Gastrocnemius medialis (tissue), 4 donors: Measurements from ENCODE around the gene PRSS23. TPM values are rescaled to one million over a fixed set of nuclear protein-coding genes. Genes with fewer than 3 reads are reported as not detected.

Experiments
- ATAC-seq, 2 donors: fragments of 150-250 bp; one replicate each; pipeline ENCODE4 v1.9.1; 2016
- DNase-seq, 2 donors: peaks; one replicate each; pipeline ENCODE4 v3.0.0-alpha.2; 2019
- H3K27ac ChIP-seq, 4 donors: fragments of 200-600 bp; sonication (generic); 1 replicate in 1 of 4; 2 replicates in 3 of 4; pipeline ENCODE4 v1.5.1; 2016 to 2018; ENCODE audit warnings: mild to moderate bottlenecking in 2 of 4, moderate library complexity in 1 of 4
- H3K27me3 ChIP-seq, 3 donors: fragments of 200-600 bp; sonication (generic) in 2 of 3; 1 replicate in 1 of 3; 2 replicates in 2 of 3; pipeline versions ENCODE4 v1.5.1 to v1.6.0; 2016 to 2019; ENCODE audit warnings: mild to moderate bottlenecking in 1 of 3, moderate library complexity in 1 of 3
- H3K36me3 ChIP-seq, 2 donors: fragments of 200-600 bp; sonication (generic) in 1 of 2; one replicate each; pipeline ENCODE4 v1.5.1; 2017 to 2018
- H3K4me1 ChIP-seq, 2 donors: fragments of 200-600 bp; sonication (generic) in 1 of 2; one replicate each; pipeline ENCODE4 v1.5.1; 2016 to 2017; ENCODE audit warnings: mild to moderate bottlenecking in 2 of 2
- H3K4me3 ChIP-seq, 4 donors: fragments of 200-600 bp; sonication (generic) in 3 of 4; 1 replicate in 1 of 4; 2 replicates in 3 of 4; pipeline ENCODE4 v1.5.1; 2016 to 2019; ENCODE audit warnings: mild to moderate bottlenecking in 2 of 4
- H3K9me3 ChIP-seq, 3 donors: fragments of 200-600 bp; sonication (generic) in 2 of 3; 1 replicate in 1 of 3; 2 replicates in 2 of 3; pipeline ENCODE4 v1.5.1; 2016 to 2019
- CTCF ChIP-seq, 5 experiments: fragments of 450-650 bp in 3 of 5; fragments of 200-600 bp in 2 of 5; sonication (generic) in 2 of 5; IDR thresholded peaks in 4 of 5; conservative IDR thresholded peaks in 1 of 5; 1 replicate in 4 of 5; 2 replicates in 1 of 5; pipeline ENCODE4 v1.5.1; 2016 to 2019; ENCODE audit warnings: antibody characterized with exemption in 5 of 5, mild to moderate bottlenecking in 3 of 5, moderate library complexity in 3 of 5
- POLR2A ChIP-seq, 2 donors: fragments of 450-650 bp; IDR thresholded peaks; one replicate each; pipeline ENCODE4 v1.6.1; 2017; ENCODE audit warnings: antibody characterized with exemption in 2 of 2, mild to moderate bottlenecking in 2 of 2, moderate library complexity in 2 of 2
- in situ Hi-C, 4 donors: fragments of 200-750 bp; cut with MboI; loops; one replicate each; pipeline versions ENCODE4 v1.15.0 to v1.8.0; 2017; ENCODE audit warnings: low sequenced_read_pairs in 4 of 4
- intact Hi-C: fragments of 100-400 bp; cut with DNase I; formaldehyde crosslinking; loops from one replicate; pipeline ENCODE4 v1.15.1; 2023; ENCODE audit warnings: low total_unique reads
- total RNA-seq, 4 donors: library from RNA; depleted of rRNA; stranded (reverse); fragments of >200 nt; gene quantifications; one replicate each; pipeline versions ENCODE4 v1.1.0 to v1.2.3, GENCODE V29; 2016

PRSS23 gene
- total RNA-seq, 4 donors from 2014 or later: 2.4 to 12.2 (median 7.1) TPM

- H3K27ac ChIP-seq: peak overlapping the region; percentile 37 to 86 (median 82)
- no peak for DNase-seq
- peak overlapping the region; percentile 59 to 82 (median 66) for H3K4me3 ChIP-seq
- no peaks in the 10 kb centered on the region for H3K27me3 ChIP-seq
- intact Hi-C loops (loop anchor here (1.0 to 2.0 kb wide), 2 partner anchors 130 to 192 kb away; no protein-coding TSS in a partner anchor), in situ Hi-C loops (loop anchor here in 3 of 4 donors (10.0 to 25.0 kb wide), 3 partner anchors 126 to 939 kb away; partner anchors contain the start of genes CCDC83 (in 1 of the 3) and ME3 (in 1 of the 3))
- TF ChIP-seq CTCF (IDR thresholded peaks at IDR 0.05 in 4 of 5, conservative IDR thresholded peaks at IDR 0.05 in 1 of 5) (no peak), POLR2A (IDR thresholded peaks at IDR 0.05) (no peak)
- peaks cover 5 to 45% of the 10 kb centered on the region in 2 donors for H3K4me1 ChIP-seq
- no peaks in the 10 kb centered on the region for H3K36me3 ChIP-seq
- peak in 1 of 2 donors; percentile 6 for ATAC-seq
- no peaks in the 10 kb centered on the region for H3K9me3 ChIP-seq
These were observed 574 bp downstream of the PRSS23 start for GRCh38 chr11:86800960-86801272.

- ATAC-seq: no peak
- Histone ChIP-seq H3K27me3 (no peaks in the 10 kb centered on the region), H3K4me1 (peaks cover 5 to 45% of the 10 kb centered on the region in 2 donors), H3K27ac (peak overlapping the region; percentile 37 to 86 (median 82)), H3K9me3 (no peaks in the 10 kb centered on the region), H3K4me3 (peak overlapping the region; percentile 59 to 82 (median 66)), H3K36me3 (no peaks in the 10 kb centered on the region)
- DNase-seq: no peak
- intact Hi-C loops: loop anchor here (1.0 to 2.0 kb wide), 2 partner anchors 130 to 193 kb away; no protein-coding TSS in a partner anchor
- TF ChIP-seq CTCF (IDR thresholded peaks at IDR 0.05 in 4 of 5, conservative IDR thresholded peaks at IDR 0.05 in 1 of 5) (no peak), POLR2A (IDR thresholded peaks at IDR 0.05) (no peak)
- in situ Hi-C loops: loop anchor here in 3 of 4 donors (10.0 to 25.0 kb wide), 3 partner anchors 127 to 939 kb away; partner anchors contain the start of genes CCDC83 (in 1 of the 3) and ME3 (in 1 of the 3)
These were observed 1.0 kb downstream of the PRSS23 start for GRCh38 chr11:86801364-86801763.

- H3K27me3 ChIP-seq: no peaks in the 10 kb centered on the region
- in situ Hi-C loops (loop anchor here in 3 of 4 donors (10.0 to 25.0 kb wide), 3 partner anchors 127 to 940 kb away; partner anchors contain the start of genes CCDC83 (in 1 of the 3) and ME3 (in 1 of the 3)), intact Hi-C loops (no loop called here)
- no peaks in the 10 kb centered on the region for H3K9me3 ChIP-seq
- DNase-seq (no peak), ATAC-seq (no peak)
- H3K4me1 ChIP-seq: peaks cover 5 to 42% of the 10 kb centered on the region in 2 donors
- H3K27ac ChIP-seq: peak overlapping the region in 1 of 4 donors; percentile 9
- no peaks in the 10 kb centered on the region for H3K36me3 ChIP-seq
- no peak overlapping the region for H3K4me3 ChIP-seq
- TF ChIP-seq CTCF (IDR thresholded peaks at IDR 0.05 in 4 of 5, conservative IDR thresholded peaks at IDR 0.05 in 1 of 5) (no peak), POLR2A (IDR thresholded peaks at IDR 0.05) (no peak)
These were observed 1.8 kb downstream of the PRSS23 start for GRCh38 chr11:86802146-86802545.

- DNase-seq (no peak), ATAC-seq (peak in 1 of 2 donors; percentile 37)
- Histone ChIP-seq H3K27ac (peak overlapping the region in 1 of 4 donors; percentile 9), H3K4me1 (peaks cover 5 to 39% of the 10 kb centered on the region in 2 donors), H3K27me3 (no peaks in the 10 kb centered on the region), H3K4me3 (no peak overlapping the region), H3K9me3 (no peaks in the 10 kb centered on the region), H3K36me3 (no peaks in the 10 kb centered on the region)
- in situ Hi-C loops (loop anchor here in 3 of 4 donors (10.0 to 25.0 kb wide), 3 partner anchors 128 to 940 kb away; partner anchors contain the start of genes CCDC83 (in 1 of the 3) and ME3 (in 1 of the 3)), intact Hi-C loops (no loop called here)
- peak in 4 of 5 experiments; percentile 46 to 51 (median 48) for TF ChIP-seq CTCF (IDR thresholded peaks at IDR 0.05 in 4 of 5, conservative IDR thresholded peaks at IDR 0.05 in 1 of 5)
- no peak for TF ChIP-seq POLR2A (IDR thresholded peaks at IDR 0.05)
These were observed 2.3 kb downstream of the PRSS23 start for GRCh38 chr11:86802601-86803051.
